Kidney tubule cell (primary cell): ENCODE results near the gene CAPN10.

Source experiments
- DNase-seq: peaks from one replicate; pipeline ENCODE4 v3.0.0-alpha.2; 2018; ENCODE audit warnings: low spot score

Gene CAPN10

GRCh38 chr2:240637901-240638345, 51.4 kb downstream of the CAPN10 start:
- no peak for DNase-seq

- DNase-seq, result no peak
Measured at GRCh38 chr2:240638512-240639160, 52.1 kb downstream of the CAPN10 start.

GRCh38 chr2:240639566-240639965, 53.0 kb downstream of the CAPN10 start:
- DNase-seq, result no peak

- peak; percentile 54 for DNase-seq
Measured at GRCh38 chr2:240640939-240641338, 54.4 kb downstream of the CAPN10 start.

- DNase-seq, result no peak
Measured at GRCh38 chr2:240642061-240642805, 55.7 kb downstream of the CAPN10 start.

GRCh38 chr2:240642806-240643092, 56.2 kb downstream of the CAPN10 start:
- DNase-seq, result no peak

GRCh38 chr2:240643093-240643810, 56.7 kb downstream of the CAPN10 start:
- no peak for DNase-seq

- no peak for DNase-seq
Measured at GRCh38 chr2:240643811-240644150, 57.2 kb downstream of the CAPN10 start.

- no peak for DNase-seq
Measured at GRCh38 chr2:240644171-240644651, 57.7 kb downstream of the CAPN10 start.

GRCh38 chr2:240644859-240645301, 58.3 kb downstream of the CAPN10 start:
- no peak for DNase-seq

GRCh38 chr2:240645346-240645745, 58.8 kb downstream of the CAPN10 start:
- no peak for DNase-seq

- DNase-seq, result no peak
Measured at GRCh38 chr2:240645801-240646175, 59.3 kb downstream of the CAPN10 start.

GRCh38 chr2:240646176-240646899, 59.8 kb downstream of the CAPN10 start:
- DNase-seq, result no peak

GRCh38 chr2:240646900-240647502, 60.5 kb downstream of the CAPN10 start:
- DNase-seq, result no peak

GRCh38 chr2:240647503-240648154, 61.1 kb downstream of the CAPN10 start:
- DNase-seq, result no peak

- no peak for DNase-seq
Measured at GRCh38 chr2:240648155-240648649, 61.7 kb downstream of the CAPN10 start.
